HFFc6 (cell line): ENCODE results near the gene BRMS1. TPM values are rescaled to one million over a fixed set of nuclear protein-coding genes. Genes with fewer than 3 reads are reported as not detected.
"Not testable (repeated sequence)": the region's sequence is repeated elsewhere in the genome, so short reads cannot be mapped to it uniquely, and the experiment has no call there.

Source experiments
- DNase-seq: peaks from one replicate; pipeline ENCODE4 v3.0.0-alpha.2; 2018
- H3K27ac Mint-ChIP-seq: 2 replicates; pipeline ENCODE4 v1.8.0; 2020; ENCODE audit warnings: mild to moderate bottlenecking, mixed read lengths
- H3K27me3 Mint-ChIP-seq: 2 replicates; pipeline ENCODE4 v1.8.0; 2021; ENCODE audit warnings: mild to moderate bottlenecking, moderate library complexity, mixed read lengths; ENCODE audit not compliant: insufficient read depth
- H3K36me3 Mint-ChIP-seq: 2 replicates; pipeline ENCODE4 v1.8.0; 2021; ENCODE audit warnings: low read depth, mixed read lengths
- H3K4me1 Mint-ChIP-seq: 2 replicates; pipeline ENCODE4 v1.8.0; 2020; ENCODE audit warnings: low read depth, mixed read lengths
- H3K4me3 Mint-ChIP-seq: 2 replicates; pipeline ENCODE4 v1.8.0; 2020; ENCODE audit warnings: mild to moderate bottlenecking, moderate library complexity, mixed read lengths
- H3K9me3 Mint-ChIP-seq: 2 replicates; pipeline ENCODE4 v1.8.0; 2020; ENCODE audit warnings: mild to moderate bottlenecking, mixed read lengths
- total RNA-seq, 6 experiments: library from RNA; stranded (reverse); fragmentation: NEBNext Ultra II Directional; extraction: Animal tissue kit (Norgen Biotek cat#: 25700); gene quantifications; 2 replicates in 1 of 6; 3 replicates in 5 of 6; pipeline ENCODE4 v1.2.3, GENCODE V29; 2021
- TF ChIP-seq, protein P1 (sequence below): fragments of 200-600 bp; sonication (generic); IDR thresholded peaks from 2 replicates; pipeline ENCODE4 v1.5.0; 2021; ENCODE audit warnings: antibody characterized with exemption, mild to moderate bottlenecking

Gene BRMS1
- total RNA-seq, 6 experiments from 2014 or later, result 41.2 to 66.6 (median 61.2) TPM

DNA sequence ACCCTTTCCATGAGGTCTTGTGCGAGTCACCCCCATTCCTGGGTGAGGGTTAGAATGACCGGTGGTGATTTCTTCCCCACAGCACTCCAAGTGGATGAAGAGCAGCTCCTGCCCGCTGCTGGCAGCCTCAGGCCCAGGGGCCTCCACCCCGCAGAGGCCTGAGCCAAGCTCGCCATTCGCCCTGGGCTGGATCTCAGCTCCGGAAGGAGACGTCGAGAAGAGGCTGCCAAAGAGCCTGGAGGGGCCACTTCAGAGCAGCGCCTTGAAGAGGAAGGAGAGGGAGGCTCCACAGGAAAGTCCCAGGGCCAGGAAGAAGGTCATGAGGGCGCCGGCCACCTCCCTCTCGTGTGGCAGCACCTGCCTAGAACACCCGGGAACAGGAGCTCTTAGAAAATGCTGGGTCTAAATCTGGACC, 18.3 kb upstream of the BRMS1 start:
- H3K4me1 Mint-ChIP-seq, result no peaks in the 10 kb centered on the region
- DNase-seq, result no peak

DNA sequence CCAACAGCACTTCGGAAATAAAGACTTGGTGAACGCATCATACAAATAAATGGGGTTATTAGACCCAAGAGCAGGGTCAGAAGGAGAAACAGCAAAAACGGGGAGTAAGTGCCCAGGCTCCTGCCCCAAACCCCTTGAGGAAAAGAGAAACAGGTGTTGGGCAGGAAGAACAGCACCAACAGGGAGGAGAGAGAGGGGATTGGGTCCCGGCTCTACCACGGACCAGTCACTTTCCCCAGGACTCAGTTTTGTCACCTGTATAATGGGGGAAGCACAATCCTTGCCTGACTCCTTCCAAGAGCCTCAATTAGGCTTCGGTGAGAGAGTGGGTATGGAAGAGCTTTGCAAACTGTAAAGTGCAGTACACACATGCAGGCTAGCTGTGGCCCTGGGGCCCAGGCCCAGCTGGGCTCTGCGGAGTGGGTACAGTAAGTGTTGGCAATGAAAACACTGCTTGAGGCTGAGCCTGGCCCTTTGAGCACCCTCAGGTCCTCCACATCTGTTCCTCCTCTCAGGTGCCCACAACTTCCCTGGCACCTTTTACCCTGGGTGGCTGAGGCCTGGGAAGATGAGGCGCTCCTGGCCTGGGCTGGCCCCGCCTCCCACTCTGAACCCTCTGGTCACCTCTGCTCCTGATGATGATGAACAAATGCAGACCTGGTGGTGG, 17.7 kb upstream of the BRMS1 start:
- Mint-ChIP-seq H3K9me3 (no peaks in the 10 kb centered on the region), H3K36me3 (no peaks in the 10 kb centered on the region), H3K27ac (no peak overlapping the region), H3K4me3 (no peak overlapping the region), H3K4me1 (no peaks in the 10 kb centered on the region), H3K27me3 (peaks cover 12% of the 10 kb centered on the region)
- TF ChIP-seq, protein P1, sequence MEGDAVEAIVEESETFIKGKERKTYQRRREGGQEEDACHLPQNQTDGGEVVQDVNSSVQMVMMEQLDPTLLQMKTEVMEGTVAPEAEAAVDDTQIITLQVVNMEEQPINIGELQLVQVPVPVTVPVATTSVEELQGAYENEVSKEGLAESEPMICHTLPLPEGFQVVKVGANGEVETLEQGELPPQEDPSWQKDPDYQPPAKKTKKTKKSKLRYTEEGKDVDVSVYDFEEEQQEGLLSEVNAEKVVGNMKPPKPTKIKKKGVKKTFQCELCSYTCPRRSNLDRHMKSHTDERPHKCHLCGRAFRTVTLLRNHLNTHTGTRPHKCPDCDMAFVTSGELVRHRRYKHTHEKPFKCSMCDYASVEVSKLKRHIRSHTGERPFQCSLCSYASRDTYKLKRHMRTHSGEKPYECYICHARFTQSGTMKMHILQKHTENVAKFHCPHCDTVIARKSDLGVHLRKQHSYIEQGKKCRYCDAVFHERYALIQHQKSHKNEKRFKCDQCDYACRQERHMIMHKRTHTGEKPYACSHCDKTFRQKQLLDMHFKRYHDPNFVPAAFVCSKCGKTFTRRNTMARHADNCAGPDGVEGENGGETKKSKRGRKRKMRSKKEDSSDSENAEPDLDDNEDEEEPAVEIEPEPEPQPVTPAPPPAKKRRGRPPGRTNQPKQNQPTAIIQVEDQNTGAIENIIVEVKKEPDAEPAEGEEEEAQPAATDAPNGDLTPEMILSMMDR, result no peak
- no peak for DNase-seq

More for the DNA sequence above, 18.3 kb upstream of the BRMS1 start:
- TF ChIP-seq, protein P1, result no peak
- no peaks in the 10 kb centered on the region for H3K9me3 Mint-ChIP-seq
- H3K27ac Mint-ChIP-seq, result no peak overlapping the region
- peaks cover 16% of the 10 kb centered on the region for H3K27me3 Mint-ChIP-seq
- H3K36me3 Mint-ChIP-seq, result no peaks in the 10 kb centered on the region
- no peak overlapping the region for H3K4me3 Mint-ChIP-seq

DNA sequence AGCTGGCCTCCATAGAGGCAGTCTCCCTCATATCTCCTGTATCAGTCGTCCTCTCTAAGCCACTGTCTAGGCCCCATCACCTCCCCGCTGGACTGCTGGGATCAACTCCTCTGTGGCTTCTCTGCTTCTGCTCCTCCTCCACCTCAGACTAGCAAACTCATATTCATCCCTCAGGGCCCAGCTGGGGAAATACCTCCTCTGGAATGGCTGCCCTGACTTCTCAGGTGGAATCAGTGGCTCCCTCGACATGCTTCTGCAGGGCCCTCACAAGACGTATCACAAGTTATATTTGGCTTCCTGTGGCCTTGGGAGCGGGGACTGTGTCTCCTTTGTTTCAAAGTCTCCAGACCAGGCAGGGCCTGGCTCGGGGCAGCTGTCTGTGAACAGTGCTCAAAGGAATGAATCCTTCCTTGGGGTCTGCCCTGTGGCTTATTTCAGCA, 16.6 kb upstream of the BRMS1 start:
- Mint-ChIP-seq H3K4me3 (no peak overlapping the region), H3K4me1 (no peaks in the 10 kb centered on the region), H3K27ac (no peak overlapping the region), H3K36me3 (no peaks in the 10 kb centered on the region), H3K9me3 (no peaks in the 10 kb centered on the region), H3K27me3 (peaks cover 12% of the 10 kb centered on the region)
- TF ChIP-seq, protein P1, result no peak
- no peak for DNase-seq

DNA sequence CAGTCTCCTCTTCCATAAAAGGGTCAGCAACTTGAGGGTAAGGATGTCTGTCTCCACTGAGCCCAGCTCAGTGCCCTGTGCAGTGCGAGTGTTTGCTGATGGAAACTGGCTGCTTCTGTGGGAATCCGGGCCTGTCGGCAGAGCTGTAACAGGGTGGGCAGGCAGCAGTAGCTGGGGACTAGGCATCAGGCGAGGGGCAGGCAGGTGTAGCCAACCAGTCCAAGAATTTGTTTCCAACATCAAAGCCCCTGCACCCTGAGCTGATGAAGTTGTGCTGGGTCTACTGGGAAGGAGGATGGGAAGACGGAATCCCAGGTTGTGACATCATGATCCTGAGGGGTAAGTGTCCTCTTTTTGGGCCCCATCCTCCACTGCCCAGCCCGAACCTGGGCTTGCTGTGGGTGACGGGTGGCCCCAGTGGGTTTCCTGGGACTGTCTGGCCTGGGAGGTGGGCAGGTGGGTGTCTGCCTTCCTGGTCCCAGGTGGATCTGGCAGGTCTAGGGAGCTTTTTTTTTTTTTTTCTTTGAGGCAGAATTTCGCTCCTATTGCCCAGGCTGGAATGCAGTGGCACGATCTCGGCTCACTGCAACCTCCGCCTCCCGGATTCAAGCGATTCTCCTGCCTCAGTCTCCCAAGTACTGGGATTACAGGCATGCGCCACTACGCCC, 15.6 kb upstream of the BRMS1 start:
- Mint-ChIP-seq H3K27ac (no peak overlapping the region), H3K9me3 (no peaks in the 10 kb centered on the region), H3K27me3 (peaks cover 11% of the 10 kb centered on the region), H3K36me3 (no peaks in the 10 kb centered on the region), H3K4me1 (no peaks in the 10 kb centered on the region), H3K4me3 (no peak overlapping the region)
- TF ChIP-seq, protein P1, result no peak
- no peak for DNase-seq

DNA sequence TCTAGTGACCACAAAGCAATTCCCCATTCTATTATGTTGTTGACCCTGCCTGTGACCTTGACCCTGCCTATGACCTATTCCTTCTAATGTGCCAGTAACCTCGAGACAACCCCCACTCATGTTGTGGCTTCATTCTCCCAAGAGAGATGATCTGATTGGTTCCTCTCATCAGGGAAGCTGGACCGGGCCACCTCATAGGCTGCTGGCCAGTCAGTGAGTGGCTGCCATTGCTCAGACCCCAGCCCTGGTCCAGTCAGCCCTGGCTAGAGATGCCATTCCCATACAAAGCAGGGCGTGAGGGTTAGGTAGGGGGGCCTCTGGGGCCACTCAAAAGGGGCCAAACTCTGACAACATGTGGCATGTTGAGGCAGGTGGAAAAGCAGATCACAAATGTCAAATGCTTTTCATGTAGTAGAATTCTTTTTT, 14.8 kb upstream of the BRMS1 start:
- no peaks in the 10 kb centered on the region for H3K36me3 Mint-ChIP-seq
- TF ChIP-seq, protein P1, result no peak
- H3K4me3 Mint-ChIP-seq, result no peak overlapping the region
- no peak overlapping the region for H3K27ac Mint-ChIP-seq
- peaks cover 8% of the 10 kb centered on the region for H3K27me3 Mint-ChIP-seq
- no peaks in the 10 kb centered on the region for H3K4me1 Mint-ChIP-seq
- H3K9me3 Mint-ChIP-seq, result no peaks in the 10 kb centered on the region
- no peak for DNase-seq

DNA sequence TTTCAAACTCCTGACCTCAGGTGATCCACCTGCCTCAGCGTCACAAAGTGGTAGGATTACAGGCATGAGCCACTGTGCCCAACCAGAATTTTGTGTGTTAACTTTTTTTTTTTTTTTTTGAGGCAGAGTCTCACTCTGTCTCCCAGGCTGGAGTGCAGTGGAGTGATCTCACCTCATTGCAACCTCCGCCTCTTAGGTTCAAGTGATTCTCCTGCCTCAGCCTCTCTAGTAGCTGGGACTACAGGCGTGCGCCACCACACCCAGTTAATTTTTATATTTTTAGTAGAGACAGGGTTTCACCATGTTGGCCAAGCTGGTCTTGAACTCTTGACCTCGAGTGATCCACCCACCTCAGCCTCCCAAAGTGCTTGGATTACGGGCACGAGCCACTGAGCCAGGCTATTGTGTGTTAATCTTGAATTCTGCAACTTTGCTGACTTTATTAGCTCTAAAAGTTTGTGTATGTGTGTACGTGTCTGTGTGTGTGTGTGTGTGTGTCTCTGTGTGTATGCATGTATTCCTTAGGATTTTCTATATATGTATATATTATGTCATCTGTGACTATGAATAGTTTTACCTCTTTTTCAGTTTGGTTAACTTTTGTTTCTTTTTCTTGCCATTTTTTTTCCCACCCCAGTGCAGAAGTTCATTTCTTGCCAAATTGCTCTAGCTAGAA, 5.8 kb upstream of the BRMS1 start:
- H3K9me3 Mint-ChIP-seq, H3K27ac Mint-ChIP-seq, DNase-seq, H3K36me3 Mint-ChIP-seq, H3K4me3 Mint-ChIP-seq, H3K27me3 Mint-ChIP-seq: not testable (repeated sequence)
- H3K4me1 Mint-ChIP-seq, result peaks cover 12% of the 10 kb centered on the region
